Parathyroid adenoma (tissue), 2 donors: ENCODE results near the gene AGMAT.
A peak's percentile ranks its signal among the peaks of the same experiment; 100 is the strongest.

Source experiments
- H2AFZ ChIP-seq: fragments of 300-600 bp; sonication (generic); one replicate; pipeline ENCODE4 v1.7.0; 2017; ENCODE audit warnings: antibody characterized with exemption, mild to moderate bottlenecking
- H3K27ac ChIP-seq: fragments of 300-600 bp; sonication (generic); one replicate; pipeline ENCODE4 v1.7.0; 2017
- H3K27me3 ChIP-seq: fragments of 300-600 bp; sonication (generic); one replicate; pipeline ENCODE4 v1.7.0; 2017; ENCODE audit warnings: low read length; ENCODE audit not compliant: control insufficient read depth, insufficient read depth
- H3K36me3 ChIP-seq: fragments of 300-600 bp; sonication (generic); one replicate; pipeline ENCODE4 v1.7.0; 2017; ENCODE audit warnings: low read length; ENCODE audit not compliant: control insufficient read depth, insufficient read depth
- H3K4me1 ChIP-seq: fragments of 300-600 bp; sonication (generic); one replicate; pipeline ENCODE4 v1.7.0; 2017; ENCODE audit warnings: control low read depth
- H3K4me2 ChIP-seq: fragments of 300-600 bp; sonication (generic); one replicate; pipeline ENCODE4 v1.7.0; 2017; ENCODE audit warnings: low read length
- H3K4me3 ChIP-seq: fragments of 300-600 bp; sonication (generic); one replicate; pipeline ENCODE4 v1.7.0; 2017; ENCODE audit warnings: low read depth, low read length
- H3K79me2 ChIP-seq: fragments of 300-600 bp; sonication (generic); one replicate; pipeline ENCODE4 v1.7.0; 2017; ENCODE audit warnings: control low read depth
- H3K9ac ChIP-seq: fragments of 300-600 bp; sonication (generic); one replicate; pipeline ENCODE4 v1.7.0; 2017; ENCODE audit warnings: mild to moderate bottlenecking
- H3K9me3 ChIP-seq: fragments of 300-600 bp; sonication (generic); one replicate; pipeline ENCODE4 v1.7.0; 2017; ENCODE audit warnings: low read length; ENCODE audit not compliant: control insufficient read depth
- TF ChIP-seq, protein P1 (sequence below): fragments of 300-600 bp; sonication (generic); IDR thresholded peaks from one replicate; pipeline ENCODE4 v1.7.0; 2017; ENCODE audit warnings: antibody characterized with exemption, mild to moderate bottlenecking
- donor health status: primary hyperparathyroidism.

Gene AGMAT

DNA sequence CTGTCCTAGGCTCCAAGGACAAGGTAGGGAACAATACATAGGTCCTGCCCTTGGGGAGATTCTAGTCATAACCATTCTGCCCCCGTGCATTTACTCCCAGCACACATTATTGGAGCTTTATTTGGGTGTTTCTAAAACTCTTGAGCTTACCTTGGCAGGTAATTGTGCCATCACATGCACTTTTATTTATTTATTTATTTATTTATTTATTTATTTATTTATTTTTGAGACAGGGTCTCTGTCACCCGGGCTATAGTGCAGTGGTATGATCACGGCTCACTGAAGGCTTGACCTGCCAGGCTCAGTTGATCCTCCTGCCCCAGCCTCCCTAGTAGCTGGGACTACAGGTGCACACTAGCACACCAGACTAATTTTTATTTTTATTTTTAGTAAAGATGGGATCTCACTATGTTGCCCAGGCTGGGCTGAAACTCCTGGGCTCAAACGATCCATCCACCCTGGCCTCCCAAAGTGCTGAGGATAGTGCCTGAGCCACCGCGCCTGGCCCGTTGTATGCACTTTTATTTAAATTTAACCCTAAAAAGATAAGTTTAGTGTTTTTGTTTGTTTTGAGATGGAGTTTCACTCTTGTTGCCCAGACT, 9.2 kb downstream of the AGMAT start:
- Histone ChIP-seq H3K27me3 (no peaks in the 10 kb centered on the region), H3K4me1 (peaks cover 33% of the 10 kb centered on the region), H2AFZ (no peak overlapping the region), H3K27ac (no peak overlapping the region), H3K9me3 (no peaks in the 10 kb centered on the region), H3K4me2 (no peak overlapping the region), H3K4me3 (no peak overlapping the region), H3K9ac (no peak overlapping the region), H3K79me2 (no peaks in the 10 kb centered on the region), H3K36me3 (no peaks in the 10 kb centered on the region)
- TF ChIP-seq, protein P1, sequence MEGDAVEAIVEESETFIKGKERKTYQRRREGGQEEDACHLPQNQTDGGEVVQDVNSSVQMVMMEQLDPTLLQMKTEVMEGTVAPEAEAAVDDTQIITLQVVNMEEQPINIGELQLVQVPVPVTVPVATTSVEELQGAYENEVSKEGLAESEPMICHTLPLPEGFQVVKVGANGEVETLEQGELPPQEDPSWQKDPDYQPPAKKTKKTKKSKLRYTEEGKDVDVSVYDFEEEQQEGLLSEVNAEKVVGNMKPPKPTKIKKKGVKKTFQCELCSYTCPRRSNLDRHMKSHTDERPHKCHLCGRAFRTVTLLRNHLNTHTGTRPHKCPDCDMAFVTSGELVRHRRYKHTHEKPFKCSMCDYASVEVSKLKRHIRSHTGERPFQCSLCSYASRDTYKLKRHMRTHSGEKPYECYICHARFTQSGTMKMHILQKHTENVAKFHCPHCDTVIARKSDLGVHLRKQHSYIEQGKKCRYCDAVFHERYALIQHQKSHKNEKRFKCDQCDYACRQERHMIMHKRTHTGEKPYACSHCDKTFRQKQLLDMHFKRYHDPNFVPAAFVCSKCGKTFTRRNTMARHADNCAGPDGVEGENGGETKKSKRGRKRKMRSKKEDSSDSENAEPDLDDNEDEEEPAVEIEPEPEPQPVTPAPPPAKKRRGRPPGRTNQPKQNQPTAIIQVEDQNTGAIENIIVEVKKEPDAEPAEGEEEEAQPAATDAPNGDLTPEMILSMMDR: no peak

DNA sequence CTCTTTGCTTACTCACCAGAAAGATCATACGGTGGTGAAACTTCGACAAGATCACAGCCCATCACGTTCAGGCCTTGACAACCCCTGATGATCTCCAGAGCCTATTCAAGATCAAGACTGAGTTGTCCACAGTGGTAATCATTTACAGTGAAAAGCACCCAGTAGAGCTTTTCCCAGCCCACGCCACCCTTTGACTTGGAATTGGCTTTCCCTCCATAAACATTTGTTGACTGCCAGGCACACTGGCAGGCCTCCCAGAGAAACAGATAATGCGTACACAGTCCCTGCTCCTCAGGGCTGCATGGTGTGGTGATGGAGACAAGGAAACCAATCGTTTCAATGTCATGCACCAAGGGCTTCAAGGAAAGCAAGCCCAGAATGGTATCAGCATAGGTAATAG, 10.1 kb downstream of the AGMAT start:
- Histone ChIP-seq H3K27me3 (no peaks in the 10 kb centered on the region), H3K36me3 (no peaks in the 10 kb centered on the region), H3K9ac (no peak overlapping the region), H3K27ac (peak overlapping the region; percentile 62), H3K9me3 (no peaks in the 10 kb centered on the region), H3K4me1 (peaks cover 31% of the 10 kb centered on the region), H3K4me3 (no peak overlapping the region), H3K4me2 (no peak overlapping the region), H3K79me2 (no peaks in the 10 kb centered on the region), H2AFZ (peak overlapping the region; percentile 11)
- TF ChIP-seq, protein P1: no peak

DNA sequence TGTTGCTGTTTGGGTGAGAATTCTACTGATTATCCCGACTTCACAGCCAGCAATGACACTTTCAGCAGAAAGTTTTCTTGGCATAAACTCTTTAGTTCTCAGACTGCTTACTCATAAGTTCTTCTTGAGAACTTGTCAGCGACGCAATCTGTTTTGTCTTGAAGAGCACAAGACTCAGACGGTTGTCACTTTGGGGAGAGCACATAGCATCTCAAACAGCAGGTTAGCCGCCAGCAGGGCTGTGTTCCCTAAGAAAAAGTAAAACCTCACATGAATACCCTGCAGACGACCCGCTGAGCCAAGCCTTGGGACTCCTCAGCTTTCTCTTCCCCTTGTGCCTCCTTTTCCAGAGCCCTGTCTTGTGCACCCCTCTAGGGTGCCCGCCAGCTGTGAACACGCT, 11.4 kb downstream of the AGMAT start:
- no peaks in the 10 kb centered on the region for H3K36me3 ChIP-seq
- H3K4me2 ChIP-seq: peak overlapping the region; percentile 47
- H3K27ac ChIP-seq: peak overlapping the region; percentile 79

DNA sequence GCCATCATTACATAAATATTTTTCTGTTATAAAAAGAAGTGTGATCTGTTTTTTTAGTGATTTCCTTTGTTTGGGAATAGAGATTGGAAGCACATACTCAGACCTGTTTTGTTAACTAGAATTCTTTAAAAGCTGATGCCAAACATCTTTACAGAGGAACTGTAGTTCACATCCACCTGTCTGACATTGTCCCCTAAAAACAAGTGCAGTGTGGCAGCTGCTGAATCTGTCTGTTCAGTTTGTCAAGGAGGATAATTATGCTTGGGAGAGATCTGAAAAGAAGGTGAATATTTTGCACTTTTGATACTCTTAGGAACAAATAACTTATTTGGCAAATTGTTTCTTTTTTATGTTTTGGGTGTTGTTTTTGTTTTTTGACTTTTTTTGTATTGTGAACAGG, 13.6 kb downstream of the AGMAT start:
- TF ChIP-seq, protein P1: no peak
- Histone ChIP-seq H3K4me2 (peak overlapping the region; percentile 69), H3K9ac (no peak overlapping the region), H3K27ac (peak overlapping the region; percentile 79), H2AFZ (no peak overlapping the region), H3K4me3 (peak overlapping the region; percentile 38), H3K9me3 (no peaks in the 10 kb centered on the region), H3K79me2 (no peaks in the 10 kb centered on the region), H3K27me3 (no peaks in the 10 kb centered on the region), H3K36me3 (no peaks in the 10 kb centered on the region), H3K4me1 (peaks cover 24% of the 10 kb centered on the region)

More for the DNA sequence above, 11.4 kb downstream of the AGMAT start:
- Histone ChIP-seq H3K9ac (no peak overlapping the region), H3K79me2 (no peaks in the 10 kb centered on the region), H3K27me3 (no peaks in the 10 kb centered on the region), H3K4me1 (peaks cover 24% of the 10 kb centered on the region), H3K9me3 (no peaks in the 10 kb centered on the region), H3K4me3 (peak overlapping the region; percentile 28), H2AFZ (no peak overlapping the region)
- TF ChIP-seq, protein P1: no peak

DNA sequence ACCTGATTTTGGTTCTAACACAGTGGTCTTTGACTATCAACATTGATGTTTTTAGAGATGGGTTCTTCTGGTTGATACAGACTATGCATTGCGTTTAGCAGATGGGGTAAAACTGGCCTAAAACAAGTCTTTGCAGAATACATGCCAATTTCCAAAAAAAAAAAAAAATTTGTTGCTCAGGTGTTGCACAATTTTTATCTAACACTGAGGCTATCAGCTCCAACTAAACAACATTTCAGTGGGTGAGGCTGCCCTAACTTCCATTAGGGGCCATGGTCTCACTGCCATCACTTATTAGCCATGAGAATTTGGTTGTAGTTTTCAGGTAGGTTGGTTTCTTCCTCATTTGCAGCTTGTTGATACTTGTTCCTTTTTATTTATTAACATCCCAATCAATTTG, 14.0 kb downstream of the AGMAT start:
- H3K79me2 ChIP-seq: no peaks in the 10 kb centered on the region
- H3K36me3 ChIP-seq: no peaks in the 10 kb centered on the region
- no peak overlapping the region for H3K9ac ChIP-seq
- peak overlapping the region; percentile 79 for H3K27ac ChIP-seq
- peaks cover 24% of the 10 kb centered on the region for H3K4me1 ChIP-seq
- no peaks in the 10 kb centered on the region for H3K9me3 ChIP-seq
- H3K4me3 ChIP-seq: no peak overlapping the region
- TF ChIP-seq, protein P1: no peak
- no peak overlapping the region for H2AFZ ChIP-seq
- no peaks in the 10 kb centered on the region for H3K27me3 ChIP-seq
- peak overlapping the region; percentile 69 for H3K4me2 ChIP-seq
